HG03196 (cell line): ENCODE measurements around the gene EFHC2.
"Not testable (repeated sequence)": the region's sequence is repeated elsewhere in the genome, so short reads cannot be mapped to it uniquely, and the experiment has no call there.

Experiments used
- ATAC-seq: cut with Tn5 transposase; IDR thresholded peaks from one replicate; pipeline ENCODE4 v1.9.1; 2021; ENCODE audit not compliant: unreplicated experiment

EFHC2 gene

GRCh38 chrX:44291468-44292092 is 51.9 kb downstream of the EFHC2 start:
- ATAC-seq: peak; percentile 86

DNA sequence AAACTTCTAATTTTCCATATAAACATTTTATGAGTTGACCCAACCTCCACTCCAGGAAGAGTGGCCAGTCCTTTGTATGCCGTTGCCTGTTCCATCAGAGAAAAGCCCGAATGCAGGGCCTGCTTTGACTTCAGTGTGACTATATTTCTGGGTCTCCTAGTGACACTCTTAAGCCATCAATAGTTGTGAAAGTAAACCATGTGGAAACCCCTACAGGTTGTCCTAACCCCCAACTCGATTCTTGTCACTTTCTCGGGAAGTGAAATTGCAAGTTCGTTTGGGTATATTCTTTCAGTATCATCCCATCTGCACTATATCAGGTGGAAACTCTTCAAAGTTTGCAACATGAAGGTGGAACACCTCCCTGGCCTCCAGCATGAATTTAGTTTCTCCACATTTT is 52.8 kb downstream of the EFHC2 start:
- no peak for ATAC-seq

DNA sequence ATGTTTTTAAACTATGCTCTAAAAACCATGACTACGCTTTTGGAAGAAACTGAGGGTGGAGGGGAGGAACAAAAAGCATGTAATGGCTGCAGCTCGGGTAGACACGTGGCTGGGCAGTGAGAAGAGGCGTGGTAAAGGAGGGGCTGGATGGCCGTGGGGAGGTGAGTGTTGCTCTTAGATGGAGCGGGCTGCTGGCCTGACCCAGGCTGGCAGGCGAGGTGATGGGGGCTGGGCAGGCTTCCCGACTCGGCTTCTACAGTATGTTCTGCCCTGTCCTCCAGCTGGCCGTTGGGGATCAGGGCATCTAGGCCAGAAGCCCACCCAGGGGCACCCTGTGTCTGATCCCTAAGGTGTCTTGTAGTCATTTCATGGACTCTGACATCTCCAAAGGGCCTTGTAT is 60.7 kb downstream of the EFHC2 start:
- ATAC-seq: no peak

DNA sequence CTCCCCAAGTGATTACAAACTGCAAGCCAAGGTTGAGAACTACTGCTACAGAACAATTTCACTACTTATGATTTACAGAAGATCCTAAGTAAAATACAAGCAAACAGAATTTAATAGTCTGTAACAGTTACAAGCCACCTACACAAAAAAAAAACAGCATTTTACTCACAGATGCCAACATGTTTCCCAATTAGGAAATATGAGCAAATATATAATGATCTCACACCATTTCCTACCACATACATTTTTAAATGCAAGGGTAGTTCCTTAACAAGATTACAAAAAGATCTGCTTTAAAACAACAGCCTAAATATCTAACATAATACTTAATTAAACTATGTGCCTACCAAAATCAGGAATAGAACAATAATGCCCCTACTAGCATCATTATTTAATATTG is 63.4 kb downstream of the EFHC2 start:
- ATAC-seq: no peak

DNA sequence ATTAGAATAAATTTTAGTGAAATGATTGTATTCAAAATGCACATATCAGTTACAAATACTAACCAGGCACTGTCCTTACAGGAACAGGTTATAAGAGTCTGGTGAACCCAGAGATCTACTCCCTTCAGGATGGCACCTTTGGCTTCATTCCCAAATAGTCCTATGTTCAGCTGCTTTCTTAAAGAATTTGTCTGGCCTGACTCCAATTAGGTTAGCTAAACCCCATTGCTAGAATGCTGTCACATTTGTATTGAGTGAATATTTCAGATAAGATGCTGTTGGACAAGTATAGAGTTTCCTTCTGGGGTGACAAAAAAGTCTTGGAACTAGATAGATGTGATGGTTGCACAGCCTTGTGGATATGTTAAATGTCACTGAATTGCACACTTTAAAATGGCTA is 69.4 kb downstream of the EFHC2 start:
- no peak for ATAC-seq

DNA sequence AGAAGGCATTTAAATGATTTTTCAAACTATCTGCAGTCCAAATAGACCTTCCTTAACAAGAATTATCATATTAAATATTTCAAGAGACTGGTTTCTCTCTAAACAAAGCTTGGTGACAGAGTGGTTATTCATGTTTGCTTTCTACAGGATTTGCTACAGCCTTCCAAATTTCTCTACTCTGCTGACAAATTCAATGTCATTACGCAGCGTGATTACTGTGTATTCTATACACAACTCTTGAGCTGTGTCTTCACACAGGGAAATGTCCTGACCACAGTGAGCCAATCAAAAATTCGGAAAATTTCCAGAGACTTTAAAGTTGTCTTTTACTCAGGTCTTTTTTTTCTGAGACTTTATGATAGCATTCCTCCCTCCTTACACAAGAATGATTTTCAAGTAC is 75.6 kb downstream of the EFHC2 start:
- no peak for ATAC-seq

GRCh38 chrX:44267116-44267515 is 76.4 kb downstream of the EFHC2 start:
- no peak for ATAC-seq

DNA sequence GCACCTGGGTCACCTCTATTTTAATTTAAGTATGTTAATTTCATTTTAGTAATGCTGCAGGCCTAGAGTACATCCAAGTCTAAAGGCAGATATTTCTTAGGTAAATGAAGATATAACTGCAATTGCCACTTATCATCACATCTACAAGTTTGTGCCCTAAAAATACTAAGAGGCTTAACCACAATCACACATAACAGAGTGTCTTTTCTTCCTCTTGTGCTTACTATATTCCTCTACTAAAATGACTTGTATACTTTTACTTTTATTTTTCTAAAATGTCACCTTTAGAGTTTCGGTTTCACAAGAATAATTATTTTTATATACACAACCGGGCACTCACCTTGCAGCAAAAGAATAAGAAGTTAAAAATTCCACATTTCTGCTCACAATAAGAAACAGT is 77.9 kb downstream of the EFHC2 start:
- ATAC-seq: no peak

GRCh38 chrX:44264936-44265335 is 78.5 kb downstream of the EFHC2 start:
- no peak for ATAC-seq

DNA sequence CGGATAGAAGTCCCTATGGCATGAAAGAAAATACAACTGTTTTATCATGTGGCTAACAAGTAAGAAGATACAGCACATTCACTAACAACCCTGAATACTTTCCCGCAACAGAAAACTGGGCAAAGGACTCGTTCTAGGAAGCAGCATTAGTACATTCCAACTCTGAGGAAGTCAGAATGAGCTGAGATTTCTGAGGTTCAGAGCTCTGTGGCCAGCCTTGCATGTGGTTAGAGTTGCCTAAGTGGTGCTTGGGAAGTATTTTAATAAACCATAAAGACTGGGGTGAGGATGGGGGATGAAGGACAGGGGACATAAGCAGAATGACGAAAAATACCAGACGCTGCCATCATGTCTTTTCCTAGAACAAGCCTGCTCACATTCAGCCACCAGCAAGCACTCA is 82.2 kb downstream of the EFHC2 start:
- no peak for ATAC-seq

DNA sequence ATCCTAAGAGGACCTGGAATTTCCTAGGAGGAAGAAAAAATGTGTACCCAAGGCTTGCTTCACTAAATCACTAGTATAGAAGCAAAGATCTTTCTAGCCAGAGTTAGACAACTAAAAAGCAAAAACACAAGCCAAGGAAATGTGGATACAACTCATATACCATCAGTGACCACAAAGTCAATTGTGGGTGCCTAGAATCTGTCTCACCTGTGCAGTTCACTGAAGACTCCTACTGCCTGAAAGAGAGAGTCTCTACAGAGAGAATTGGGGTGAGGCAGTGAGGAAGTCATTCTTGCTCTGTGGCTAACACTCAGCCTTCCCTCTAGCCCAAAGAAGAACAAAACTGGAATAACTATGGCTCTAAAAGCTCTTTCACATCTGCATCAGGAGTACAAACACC is 82.9 kb downstream of the EFHC2 start:
- no peak for ATAC-seq

DNA sequence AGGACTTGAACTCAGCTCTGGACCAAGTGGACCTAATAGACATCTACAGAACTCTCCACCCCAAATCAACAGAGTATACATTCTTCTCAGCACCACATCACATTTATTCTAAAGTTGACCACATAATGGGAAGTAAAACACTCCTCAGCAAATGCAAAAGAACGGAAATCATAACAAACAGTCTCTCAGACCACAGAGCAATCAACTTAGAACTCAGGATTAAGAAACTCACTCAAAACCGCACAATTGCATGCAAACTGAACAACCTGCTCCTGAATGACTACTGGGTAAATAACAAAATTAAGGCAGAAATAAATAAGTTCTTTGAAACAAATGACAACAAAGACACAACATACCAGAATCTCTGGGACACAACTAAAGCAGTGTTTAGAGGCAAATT is 87.7 kb downstream of the EFHC2 start:
- ATAC-seq: not testable (repeated sequence)

- no peak for ATAC-seq
Measured at GRCh38 chrX:44253575-44253942, 89.9 kb downstream of the EFHC2 start.

DNA sequence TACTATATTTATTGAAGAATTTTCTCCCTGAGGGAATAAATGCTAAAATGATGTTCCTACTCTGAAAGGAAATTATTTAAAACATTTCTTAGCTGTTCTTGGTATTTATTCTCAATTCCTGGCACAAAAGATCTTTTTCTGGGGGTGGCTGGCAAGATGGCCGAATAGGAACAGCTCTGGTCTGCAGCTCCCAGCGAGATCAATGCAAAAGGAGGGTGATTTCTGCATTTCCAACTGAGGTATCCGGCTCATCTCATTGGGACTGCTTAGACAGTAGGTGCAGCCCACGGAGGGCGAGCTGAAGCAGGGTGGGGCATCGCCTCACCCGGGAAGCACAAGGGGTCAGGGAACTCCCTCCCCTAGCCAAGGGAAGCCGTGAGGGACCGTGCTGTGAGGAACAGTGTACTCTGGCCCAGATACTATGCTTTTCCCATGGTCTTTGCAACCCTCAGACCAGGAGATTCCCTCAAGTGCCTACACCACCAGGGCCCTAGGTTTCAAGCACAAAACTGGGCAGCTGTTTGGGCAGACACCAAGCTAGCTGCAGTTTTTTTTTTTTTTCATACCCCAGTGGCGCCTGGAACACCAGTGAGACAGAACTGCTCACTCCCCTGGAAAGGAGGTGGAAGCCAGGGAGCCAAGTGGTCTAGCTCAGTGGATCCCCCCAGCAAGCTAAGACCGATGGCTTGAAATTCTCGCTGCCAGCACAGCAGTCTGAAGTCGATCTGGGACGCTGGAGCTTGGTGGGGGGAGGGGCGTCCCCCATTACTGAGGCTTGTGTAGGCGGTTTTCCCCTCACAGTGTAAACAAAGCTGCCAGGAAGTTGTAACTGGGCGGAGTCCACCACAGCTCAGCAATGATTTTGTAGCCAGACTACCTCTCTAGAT is 90.5 kb downstream of the EFHC2 start:
- peak; percentile 87 for ATAC-seq

DNA sequence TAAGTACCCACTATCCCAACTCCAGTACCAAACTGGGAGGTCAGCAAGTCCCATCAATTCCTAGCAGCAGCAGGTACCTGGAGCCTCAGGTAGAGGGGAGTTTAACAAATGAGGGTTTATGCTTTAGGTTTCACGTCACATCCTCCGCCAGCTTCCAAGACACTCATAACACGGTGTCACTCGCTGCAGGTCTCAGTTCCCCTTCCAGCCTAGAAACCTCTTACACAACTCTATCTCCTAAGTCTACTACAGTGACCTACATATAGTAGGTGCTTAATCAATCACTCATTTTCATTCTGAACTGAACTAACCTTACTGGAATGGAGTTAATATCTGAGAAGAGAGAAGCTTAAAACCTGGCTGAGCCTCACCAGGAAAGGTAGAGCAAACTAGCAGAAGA is 96.0 kb downstream of the EFHC2 start:
- ATAC-seq: no peak

DNA sequence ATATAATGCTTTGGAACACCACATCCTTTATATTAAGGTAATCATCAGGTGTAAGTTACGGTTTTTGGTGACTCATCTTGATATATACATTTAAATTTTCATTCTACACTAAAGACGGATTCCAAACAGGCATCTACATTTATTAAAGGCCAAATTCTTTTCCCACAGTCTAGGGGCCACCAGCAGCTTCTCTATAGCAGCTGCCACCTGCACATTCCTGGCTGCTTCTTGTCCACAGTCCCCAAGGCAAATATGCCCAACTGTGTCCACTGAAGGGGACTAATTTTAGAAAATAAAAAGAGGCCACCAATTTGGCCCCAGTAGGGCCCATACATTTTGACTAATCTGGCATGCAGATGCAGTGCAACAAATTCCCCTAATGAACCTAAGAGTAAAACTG is 96.6 kb downstream of the EFHC2 start:
- ATAC-seq: no peak

DNA sequence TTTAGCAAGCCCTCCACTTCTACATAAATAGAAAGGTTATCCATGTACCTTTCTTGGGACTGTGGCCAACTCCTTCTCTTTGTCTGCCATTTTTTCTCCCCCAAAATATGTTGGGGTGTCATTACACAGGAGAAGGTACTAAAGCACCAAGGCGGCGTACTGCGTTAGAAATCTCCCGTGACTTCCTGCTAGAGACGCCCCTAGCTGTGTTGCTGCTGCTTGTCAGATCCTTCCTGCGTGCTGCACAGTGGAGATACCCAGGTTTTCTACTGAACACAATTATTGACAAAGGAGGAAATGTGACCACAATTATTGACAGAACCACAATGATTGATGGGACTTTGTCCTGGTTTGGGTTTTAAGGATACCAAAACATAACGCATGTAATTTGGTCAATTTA is 97.7 kb downstream of the EFHC2 start:
- no peak for ATAC-seq

GRCh38 chrX:44244008-44244407 is 99.5 kb downstream of the EFHC2 start:
- no peak for ATAC-seq

- no peak for ATAC-seq
Measured at GRCh38 chrX:44241546-44241945, 101.9 kb downstream of the EFHC2 start.

DNA sequence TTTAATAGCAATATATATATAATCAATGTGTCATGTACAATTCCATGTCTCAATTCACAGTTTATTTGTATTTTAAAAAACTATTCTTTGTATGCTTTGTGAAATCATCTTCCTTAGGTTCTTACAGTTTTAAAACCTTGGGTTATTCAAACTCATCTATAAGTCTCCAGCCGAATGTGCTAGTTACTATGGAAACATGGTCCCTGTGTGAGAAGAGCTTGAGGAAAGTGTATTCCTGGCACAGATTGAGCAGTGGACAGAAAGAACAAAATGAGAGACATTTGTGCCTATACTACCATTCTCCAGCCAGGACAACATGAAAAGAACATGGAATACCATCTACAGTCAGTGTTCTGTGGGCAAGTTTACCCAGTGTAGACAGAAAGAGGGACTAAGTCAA is 103.4 kb downstream of the EFHC2 start:
- ATAC-seq: no peak

DNA sequence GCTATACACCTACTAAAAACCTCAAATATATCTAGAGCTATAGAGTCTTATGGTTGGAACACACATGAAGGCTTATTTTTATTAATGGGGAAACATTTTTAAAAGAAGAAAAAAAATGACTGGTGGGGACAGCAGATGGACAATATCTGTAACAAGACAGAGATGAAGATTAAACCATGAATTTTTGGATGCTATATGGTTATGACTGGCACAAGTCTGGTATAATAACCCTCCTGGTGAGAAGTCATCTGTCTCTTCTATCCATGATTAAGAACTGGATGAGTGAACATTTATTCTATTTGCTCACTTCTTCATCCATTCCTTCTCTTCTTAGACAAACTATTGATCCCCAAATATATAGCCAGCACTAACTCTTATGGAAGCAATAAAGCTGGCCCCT is 104.4 kb downstream of the EFHC2 start:
- no peak for ATAC-seq

DNA sequence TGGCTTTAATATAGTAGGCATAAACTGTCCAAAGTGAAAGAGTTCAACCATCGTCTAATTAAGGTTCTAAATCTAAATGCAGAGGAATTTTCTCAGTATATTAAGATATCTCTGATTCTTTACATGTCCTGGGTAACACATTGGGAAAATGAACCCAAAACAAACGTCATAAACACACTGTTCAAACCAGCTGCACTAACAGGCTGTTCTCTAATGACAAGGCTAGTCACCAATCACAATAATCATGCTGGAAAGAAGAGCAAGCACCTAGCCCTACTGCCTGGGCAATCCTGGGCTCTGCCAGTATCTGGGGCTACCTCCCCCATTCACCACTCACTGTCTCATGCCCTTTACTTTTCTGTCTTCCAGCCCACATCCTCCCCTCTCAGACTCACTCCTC is 107.9 kb downstream of the EFHC2 start:
- ATAC-seq: no peak

DNA sequence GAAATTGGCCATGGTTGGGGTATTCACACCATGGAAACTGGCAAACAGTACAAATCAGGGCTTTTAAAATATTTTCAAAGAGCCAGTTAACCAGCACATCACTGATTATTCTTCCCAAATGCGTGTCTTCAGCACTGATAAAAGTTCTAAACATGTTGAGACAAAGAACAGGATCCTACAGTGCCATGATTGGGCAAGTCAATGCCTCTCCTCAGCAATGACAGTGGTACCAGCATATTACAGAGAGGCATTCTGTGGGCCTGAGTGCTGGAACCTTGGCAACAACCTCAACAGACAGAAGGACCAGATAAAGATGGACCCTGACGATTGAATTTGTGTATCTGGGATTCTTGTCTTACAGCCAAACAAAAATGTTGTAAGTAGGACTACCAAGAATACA is 108.9 kb downstream of the EFHC2 start:
- ATAC-seq: no peak
